ENCODE measurements around the gene IL17D. TPM values are rescaled to one million over a fixed set of nuclear protein-coding genes. Genes with fewer than 3 reads are reported as not detected.

IL17D gene
- total RNA-seq, 1 experiment from 2014 or later: 2.2 TPM

DNA sequence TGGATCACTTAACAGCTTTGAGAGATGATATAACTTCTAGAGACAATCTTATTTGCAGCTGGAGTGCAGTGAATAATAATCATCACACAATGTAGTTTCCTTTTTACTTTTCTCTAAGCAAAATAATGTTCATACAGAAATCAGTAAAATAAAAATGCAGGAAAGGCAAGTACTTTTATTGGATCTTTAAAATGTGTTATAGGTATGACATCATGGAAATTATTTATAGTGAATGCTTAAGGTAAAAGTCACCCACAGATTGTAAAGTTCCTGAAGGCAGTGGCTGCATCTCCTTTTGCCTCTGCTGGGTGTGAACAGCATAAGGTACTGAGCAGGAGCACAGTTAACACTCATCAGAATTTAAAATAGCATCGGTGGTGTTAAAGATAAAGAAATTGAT is 17.3 kb upstream of the IL17D start:
- TF ChIP-seq, protein P1, sequence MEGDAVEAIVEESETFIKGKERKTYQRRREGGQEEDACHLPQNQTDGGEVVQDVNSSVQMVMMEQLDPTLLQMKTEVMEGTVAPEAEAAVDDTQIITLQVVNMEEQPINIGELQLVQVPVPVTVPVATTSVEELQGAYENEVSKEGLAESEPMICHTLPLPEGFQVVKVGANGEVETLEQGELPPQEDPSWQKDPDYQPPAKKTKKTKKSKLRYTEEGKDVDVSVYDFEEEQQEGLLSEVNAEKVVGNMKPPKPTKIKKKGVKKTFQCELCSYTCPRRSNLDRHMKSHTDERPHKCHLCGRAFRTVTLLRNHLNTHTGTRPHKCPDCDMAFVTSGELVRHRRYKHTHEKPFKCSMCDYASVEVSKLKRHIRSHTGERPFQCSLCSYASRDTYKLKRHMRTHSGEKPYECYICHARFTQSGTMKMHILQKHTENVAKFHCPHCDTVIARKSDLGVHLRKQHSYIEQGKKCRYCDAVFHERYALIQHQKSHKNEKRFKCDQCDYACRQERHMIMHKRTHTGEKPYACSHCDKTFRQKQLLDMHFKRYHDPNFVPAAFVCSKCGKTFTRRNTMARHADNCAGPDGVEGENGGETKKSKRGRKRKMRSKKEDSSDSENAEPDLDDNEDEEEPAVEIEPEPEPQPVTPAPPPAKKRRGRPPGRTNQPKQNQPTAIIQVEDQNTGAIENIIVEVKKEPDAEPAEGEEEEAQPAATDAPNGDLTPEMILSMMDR (IDR thresholded peaks at IDR 0.05; ENCODE audit: insufficient read depth in 1 of 2, low read depth in 1 of 2, low read length in 1 of 2, severe bottlenecking in 1 of 2, unreplicated experiment in 1 of 2): no peak
- Histone ChIP-seq H3K9me3 (no peaks in the 10 kb centered on the region), H3K4me1 (no peaks in the 10 kb centered on the region), H3K27me3 (replicated peaks; ENCODE audit: control insufficient read depth, insufficient read depth, low read length) (no peaks in the 10 kb centered on the region), H3K36me3 (ENCODE audit: control insufficient read depth, insufficient read depth, low read length) (no peaks in the 10 kb centered on the region; the same call in 1 of the 2 replicates), H3K4me3 (ENCODE audit: low read depth, low read length) (no peak overlapping the region)
- no peaks in the 10 kb centered on the region for H3K36me3 Mint-ChIP-seq (ENCODE audit: insufficient read depth, unreplicated experiment)
- ChIA-PET POLR2A (interaction anchor here (0.5 kb wide), 1 partner anchor 87 kb away, joined by 3 read pairs; no protein-coding TSS in a partner anchor), CTCF (interaction anchor here (0.6 kb wide), 2 partner anchors 67 to 119 kb away, joined by 3 read pairs; no protein-coding TSS in a partner anchor)
- H3K9me3 Mint-ChIP-seq (ENCODE audit: unreplicated experiment): no peaks in the 10 kb centered on the region
- H3K27me3 Mint-ChIP-seq (ENCODE audit: insufficient read depth, unreplicated experiment): no peaks in the 10 kb centered on the region
- intact Hi-C loops (cut with micrococcal nuclease; ENCODE audit: unreplicated experiment): no loop called here
- H3K4me3 Mint-ChIP-seq (ENCODE audit: unreplicated experiment): no peak overlapping the region
- H3K4me1 Mint-ChIP-seq (ENCODE audit: low read depth, unreplicated experiment): no peaks in the 10 kb centered on the region
- no peak for DNase-seq
- BruUV-seq (replicated peaks): no TSS peak
- H3K27ac Mint-ChIP-seq (ENCODE audit: unreplicated experiment): no peak overlapping the region

DNA sequence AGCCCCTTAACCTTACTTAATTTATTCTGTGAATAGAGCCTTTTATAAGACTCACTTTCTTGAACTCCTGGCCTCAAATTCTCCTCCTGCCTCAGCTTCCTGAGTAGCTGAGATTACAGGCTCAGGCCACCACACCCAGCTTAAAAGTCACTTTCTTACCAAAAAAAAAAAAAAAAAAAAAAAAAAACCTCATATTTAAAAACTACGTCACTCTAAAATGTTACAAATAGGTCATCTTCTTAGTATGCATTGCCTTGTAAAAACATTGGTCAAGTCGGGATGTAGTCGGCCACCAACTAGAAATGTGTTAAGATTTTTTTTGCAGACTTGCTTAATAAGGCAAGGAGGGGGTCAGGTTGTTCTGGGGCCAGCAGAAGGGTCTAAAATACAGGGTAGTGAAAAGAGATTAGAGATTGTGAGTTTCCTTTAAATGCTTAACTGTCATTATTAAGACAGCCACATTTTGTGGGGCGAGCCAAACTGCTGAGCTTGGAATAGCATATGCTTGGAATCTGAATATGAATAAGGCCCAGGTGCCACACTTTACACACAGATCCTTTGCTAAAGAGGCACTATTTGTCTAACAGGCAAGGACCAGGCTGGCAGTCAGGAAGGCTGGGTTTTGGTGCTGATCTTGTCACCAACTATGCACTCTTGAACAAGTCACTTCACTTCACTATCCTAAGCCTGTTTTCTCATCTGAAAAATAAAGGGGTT is 16.5 kb upstream of the IL17D start:
- Mint-ChIP-seq H3K27ac (ENCODE audit: unreplicated experiment) (no peak overlapping the region), H3K36me3 (ENCODE audit: insufficient read depth, unreplicated experiment) (no peaks in the 10 kb centered on the region), H3K27me3 (ENCODE audit: insufficient read depth, unreplicated experiment) (no peaks in the 10 kb centered on the region), H3K4me3 (ENCODE audit: unreplicated experiment) (no peak overlapping the region), H3K4me1 (ENCODE audit: low read depth, unreplicated experiment) (no peaks in the 10 kb centered on the region), H3K9me3 (ENCODE audit: unreplicated experiment) (no peaks in the 10 kb centered on the region)
- Histone ChIP-seq H3K4me3 (ENCODE audit: low read depth, low read length) (no peak overlapping the region), H3K4me1 (no peaks in the 10 kb centered on the region), H3K27me3 (replicated peaks; ENCODE audit: control insufficient read depth, insufficient read depth, low read length) (no peaks in the 10 kb centered on the region), H3K9me3 (no peaks in the 10 kb centered on the region), H3K36me3 (ENCODE audit: control insufficient read depth, insufficient read depth, low read length) (no peaks in the 10 kb centered on the region; the same call in 1 of the 2 replicates)
- BruUV-seq (replicated peaks): no TSS peak
- CTCF ChIA-PET: interaction anchor here (0.6 kb wide), 2 partner anchors 68 to 119 kb away, joined by 3 read pairs; no protein-coding TSS in a partner anchor
- TF ChIP-seq, protein P1 (IDR thresholded peaks at IDR 0.05; ENCODE audit: insufficient read depth in 1 of 2, low read depth in 1 of 2, low read length in 1 of 2, severe bottlenecking in 1 of 2, unreplicated experiment in 1 of 2): no peak
- intact Hi-C loops (cut with micrococcal nuclease; ENCODE audit: unreplicated experiment): no loop called here
- no peak for DNase-seq
- POLR2A ChIA-PET: interaction anchor here (0.7 kb wide), 1 partner anchor 42 kb away, joined by 4 read pairs; no protein-coding TSS in a partner anchor

DNA sequence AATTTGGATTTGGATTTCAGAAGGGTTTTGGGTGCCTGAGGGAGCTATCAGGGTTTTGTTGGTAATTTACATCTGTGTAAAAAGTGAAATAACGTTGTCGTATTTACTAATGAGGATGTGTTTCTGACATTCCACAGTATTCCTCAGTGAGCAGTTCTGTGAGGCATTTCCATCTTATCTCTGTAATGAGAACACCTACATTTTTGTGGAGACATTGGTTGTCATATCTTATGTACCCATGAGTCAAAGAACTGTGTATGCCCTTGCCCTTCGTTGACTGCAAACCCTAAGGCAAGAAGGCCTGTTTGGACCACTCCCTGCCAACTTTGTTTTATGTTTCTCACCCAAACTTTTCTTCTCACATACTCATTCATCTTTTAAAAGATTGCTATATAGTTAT is 14.2 kb upstream of the IL17D start:
- H3K9me3 Mint-ChIP-seq (ENCODE audit: unreplicated experiment): no peaks in the 10 kb centered on the region
- H3K27me3 Mint-ChIP-seq (ENCODE audit: insufficient read depth, unreplicated experiment): no peaks in the 10 kb centered on the region
- no peaks in the 10 kb centered on the region for H3K9me3 ChIP-seq
- TF ChIP-seq, protein P1 (IDR thresholded peaks at IDR 0.05; ENCODE audit: insufficient read depth in 1 of 2, low read depth in 1 of 2, low read length in 1 of 2, severe bottlenecking in 1 of 2, unreplicated experiment in 1 of 2): no peak
- POLR2A ChIA-PET: no interaction called here
- no TSS peak for BruUV-seq (replicated peaks)
- CTCF ChIA-PET: no interaction called here
- H3K4me1 Mint-ChIP-seq (ENCODE audit: low read depth, unreplicated experiment): no peaks in the 10 kb centered on the region
- H3K36me3 Mint-ChIP-seq (ENCODE audit: insufficient read depth, unreplicated experiment): no peaks in the 10 kb centered on the region
- H3K27ac Mint-ChIP-seq (ENCODE audit: unreplicated experiment): no peak overlapping the region
- intact Hi-C loops (cut with micrococcal nuclease; ENCODE audit: unreplicated experiment): no loop called here
- no peaks in the 10 kb centered on the region for H3K36me3 ChIP-seq (ENCODE audit: control insufficient read depth, insufficient read depth, low read length)
- no peaks in the 10 kb centered on the region for H3K4me1 ChIP-seq
- no peak overlapping the region for H3K4me3 Mint-ChIP-seq (ENCODE audit: unreplicated experiment)
- DNase-seq: no peak
- no peaks in the 10 kb centered on the region for H3K27me3 ChIP-seq (replicated peaks; ENCODE audit: control insufficient read depth, insufficient read depth, low read length)
- no peak overlapping the region for H3K4me3 ChIP-seq (ENCODE audit: low read depth, low read length)

All from Caco-2 (cell line).